K562 (cell line): Measurements from ENCODE around the gene GPS2. TPM values are rescaled to one million over a fixed set of nuclear protein-coding genes. Genes with fewer than 3 reads are reported as not detected.

ENCODE experiments used
- HMGN3 ChIP-seq: IDR thresholded peaks from 2 replicates; pipeline ENCODE4 v1.6.1; 2011; ENCODE audit warnings: borderline replicate concordance, low read depth, mild to moderate bottlenecking, mixed read lengths, low read length; ENCODE audit not compliant: insufficient read length; ENCODE audit errors: extremely low read depth
- KDM1A ChIP-seq, 2 experiments: fragments of 450-650 bp; IDR thresholded peaks; 2 replicates each; pipeline ENCODE4 v1.6.1; 2016; ENCODE audit warnings: mild to moderate bottlenecking in 2 of 2
- NKRF ChIP-seq: fragments of 450-650 bp; IDR thresholded peaks from 2 replicates; pipeline ENCODE4 v1.6.1; 2016; ENCODE audit warnings: borderline replicate concordance
- SMAD3 ChIP-seq: fragments of 450-650 bp; formaldehyde crosslinking; conservative IDR thresholded peaks from 2 replicates; pipeline ENCODE4 v1.4.0; 2020; ENCODE audit warnings: mild to moderate bottlenecking
- polyA plus RNA-seq, 8 experiments: library from polyadenylated mRNA; depleted of rRNA in 4 of 8; stranded (reverse) in 5 of 8; unstranded in 3 of 8; fragments of >200 nt; fragmentation: Nextera tagmentation in 2 of 8; fragmentation: Illumina TruSeq in 1 of 8; extraction: Ambion mirVana in 2 of 8; extraction: Trizol in 1 of 8; gene quantifications; 2 replicates each; pipeline versions ENCODE4 v1.2.1 to v1.2.3, GENCODE V29; 2011 to 2014; ENCODE audit warnings: inconsistent platforms in 1 of 8, missing spikeins in 1 of 8
- total RNA-seq, 7 experiments: library from RNA; depleted of rRNA in 6 of 7; stranded (reverse); fragments of >200 nt in 6 of 7; fragmentation: Illumina TruSeq in 2 of 7; extraction: Trizol in 2 of 7; gene quantifications; 2 replicates each; pipeline versions ENCODE4 v1.2.1 to v1.2.3, GENCODE V29; 2011 to 2021; ENCODE audit warnings: low replicate concordance in 1 of 7
- TF ChIP-seq, protein P1 (sequence below): sonication (generic); formaldehyde crosslinking; IDR thresholded peaks from 2 replicates; pipeline ENCODE4 v1.8.0; 2022; ENCODE audit warnings: mild to moderate bottlenecking, missing genetic modification reagents
- TF ChIP-seq, protein P2 (sequence below): fragments of 150-350 bp; IDR thresholded peaks from 2 replicates; pipeline ENCODE4 v1.6.1; 2014; ENCODE audit warnings: low read depth, mild to moderate bottlenecking, low read length, borderline replicate concordance

GPS2 gene
- total and polyA plus RNA-seq, 9 of the 15 experiments (the other 6 are each of a cell fraction or from before 2014, with no cell fraction given): 18.3 to 75.7 (median 37.0) TPM

GRCh38 chr17:7329997-7330637 is 15.0 kb upstream of the GPS2 start (continued):
- TF ChIP-seq, protein P1, sequence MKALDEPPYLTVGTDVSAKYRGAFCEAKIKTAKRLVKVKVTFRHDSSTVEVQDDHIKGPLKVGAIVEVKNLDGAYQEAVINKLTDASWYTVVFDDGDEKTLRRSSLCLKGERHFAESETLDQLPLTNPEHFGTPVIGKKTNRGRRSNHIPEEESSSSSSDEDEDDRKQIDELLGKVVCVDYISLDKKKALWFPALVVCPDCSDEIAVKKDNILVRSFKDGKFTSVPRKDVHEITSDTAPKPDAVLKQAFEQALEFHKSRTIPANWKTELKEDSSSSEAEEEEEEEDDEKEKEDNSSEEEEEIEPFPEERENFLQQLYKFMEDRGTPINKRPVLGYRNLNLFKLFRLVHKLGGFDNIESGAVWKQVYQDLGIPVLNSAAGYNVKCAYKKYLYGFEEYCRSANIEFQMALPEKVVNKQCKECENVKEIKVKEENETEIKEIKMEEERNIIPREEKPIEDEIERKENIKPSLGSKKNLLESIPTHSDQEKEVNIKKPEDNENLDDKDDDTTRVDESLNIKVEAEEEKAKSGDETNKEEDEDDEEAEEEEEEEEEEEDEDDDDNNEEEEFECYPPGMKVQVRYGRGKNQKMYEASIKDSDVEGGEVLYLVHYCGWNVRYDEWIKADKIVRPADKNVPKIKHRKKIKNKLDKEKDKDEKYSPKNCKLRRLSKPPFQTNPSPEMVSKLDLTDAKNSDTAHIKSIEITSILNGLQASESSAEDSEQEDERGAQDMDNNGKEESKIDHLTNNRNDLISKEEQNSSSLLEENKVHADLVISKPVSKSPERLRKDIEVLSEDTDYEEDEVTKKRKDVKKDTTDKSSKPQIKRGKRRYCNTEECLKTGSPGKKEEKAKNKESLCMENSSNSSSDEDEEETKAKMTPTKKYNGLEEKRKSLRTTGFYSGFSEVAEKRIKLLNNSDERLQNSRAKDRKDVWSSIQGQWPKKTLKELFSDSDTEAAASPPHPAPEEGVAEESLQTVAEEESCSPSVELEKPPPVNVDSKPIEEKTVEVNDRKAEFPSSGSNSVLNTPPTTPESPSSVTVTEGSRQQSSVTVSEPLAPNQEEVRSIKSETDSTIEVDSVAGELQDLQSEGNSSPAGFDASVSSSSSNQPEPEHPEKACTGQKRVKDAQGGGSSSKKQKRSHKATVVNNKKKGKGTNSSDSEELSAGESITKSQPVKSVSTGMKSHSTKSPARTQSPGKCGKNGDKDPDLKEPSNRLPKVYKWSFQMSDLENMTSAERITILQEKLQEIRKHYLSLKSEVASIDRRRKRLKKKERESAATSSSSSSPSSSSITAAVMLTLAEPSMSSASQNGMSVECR (CRISPR knock-in tag): peak; percentile 42; the same call in 1 of the 2 replicates
- TF ChIP-seq SMAD3 (CRISPR knock-in tag) (no peak), HMGN3 (no peak), KDM1A (IDR thresholded peaks at IDR 0.05) (peak in 1 of 2 experiments; percentile 39; a peak in 2 of 4 replicates), NKRF (no peak)
- TF ChIP-seq, protein P2, sequence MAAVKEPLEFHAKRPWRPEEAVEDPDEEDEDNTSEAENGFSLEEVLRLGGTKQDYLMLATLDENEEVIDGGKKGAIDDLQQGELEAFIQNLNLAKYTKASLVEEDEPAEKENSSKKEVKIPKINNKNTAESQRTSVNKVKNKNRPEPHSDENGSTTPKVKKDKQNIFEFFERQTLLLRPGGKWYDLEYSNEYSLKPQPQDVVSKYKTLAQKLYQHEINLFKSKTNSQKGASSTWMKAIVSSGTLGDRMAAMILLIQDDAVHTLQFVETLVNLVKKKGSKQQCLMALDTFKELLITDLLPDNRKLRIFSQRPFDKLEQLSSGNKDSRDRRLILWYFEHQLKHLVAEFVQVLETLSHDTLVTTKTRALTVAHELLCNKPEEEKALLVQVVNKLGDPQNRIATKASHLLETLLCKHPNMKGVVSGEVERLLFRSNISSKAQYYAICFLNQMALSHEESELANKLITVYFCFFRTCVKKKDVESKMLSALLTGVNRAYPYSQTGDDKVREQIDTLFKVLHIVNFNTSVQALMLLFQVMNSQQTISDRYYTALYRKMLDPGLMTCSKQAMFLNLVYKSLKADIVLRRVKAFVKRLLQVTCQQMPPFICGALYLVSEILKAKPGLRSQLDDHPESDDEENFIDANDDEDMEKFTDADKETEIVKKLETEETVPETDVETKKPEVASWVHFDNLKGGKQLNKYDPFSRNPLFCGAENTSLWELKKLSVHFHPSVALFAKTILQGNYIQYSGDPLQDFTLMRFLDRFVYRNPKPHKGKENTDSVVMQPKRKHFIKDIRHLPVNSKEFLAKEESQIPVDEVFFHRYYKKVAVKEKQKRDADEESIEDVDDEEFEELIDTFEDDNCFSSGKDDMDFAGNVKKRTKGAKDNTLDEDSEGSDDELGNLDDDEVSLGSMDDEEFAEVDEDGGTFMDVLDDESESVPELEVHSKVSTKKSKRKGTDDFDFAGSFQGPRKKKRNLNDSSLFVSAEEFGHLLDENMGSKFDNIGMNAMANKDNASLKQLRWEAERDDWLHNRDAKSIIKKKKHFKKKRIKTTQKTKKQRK: no peak
